Heart left ventricle (tissue), 13 donors: Measurements from ENCODE around the gene NAPA.

Source experiments
- POLR2A ChIP-seq, 2 donors: fragments of 450-650 bp; IDR thresholded peaks; one replicate each; pipeline ENCODE4 v1.6.1; 2017; ENCODE audit warnings: antibody characterized with exemption in 2 of 2, mild to moderate bottlenecking in 2 of 2, moderate library complexity in 2 of 2
- TF ChIP-seq, protein P1 (sequence below), 12 donors: fragments of 200-600 bp; sonication (generic) in 4 of 12; IDR thresholded peaks; one replicate each; pipeline versions ENCODE4 v1.5.0 to v1.8.0; 2018 to 2022; ENCODE audit warnings: antibody characterized with exemption in 12 of 12, mild to moderate bottlenecking in 5 of 12
- donor health status: ischemic (EF 13 %, LVEDD 7.1; RV severe dilation, severe dysfunction).
- donor health status: DM: no; HTN: yes; CAD: no.
- donor health status: DM: no; HTN: no; CAD: no.
- donor health status: ischemic (EF 25% LVEDD 6.9; RV normal size, moderate dysfunction).
- donor health status: ischemic (EF 25% LVEDD 5.7; RV mildly dilated, moderate dysfunction).
- donor health status: ischemic (EF 35%, LVEDD 5.7; RV mildly dilated, moderate dysfunction).
- donor health status: nonischemic (EF 11% LVEDD 7.7; RV severe dilation, severe dysfunction).
- donor health status: DM: yes; HTN: yes; CAD: no.
- donor health status: PGD.
- donor health status: ischemic (EF 29% LVEDD 5.4; RV normal size, mild dysfunction).
- donor health status: nonischemic (EF 23%, LVEDD 6.1; RV moderate dilation, normal function).

DNA sequence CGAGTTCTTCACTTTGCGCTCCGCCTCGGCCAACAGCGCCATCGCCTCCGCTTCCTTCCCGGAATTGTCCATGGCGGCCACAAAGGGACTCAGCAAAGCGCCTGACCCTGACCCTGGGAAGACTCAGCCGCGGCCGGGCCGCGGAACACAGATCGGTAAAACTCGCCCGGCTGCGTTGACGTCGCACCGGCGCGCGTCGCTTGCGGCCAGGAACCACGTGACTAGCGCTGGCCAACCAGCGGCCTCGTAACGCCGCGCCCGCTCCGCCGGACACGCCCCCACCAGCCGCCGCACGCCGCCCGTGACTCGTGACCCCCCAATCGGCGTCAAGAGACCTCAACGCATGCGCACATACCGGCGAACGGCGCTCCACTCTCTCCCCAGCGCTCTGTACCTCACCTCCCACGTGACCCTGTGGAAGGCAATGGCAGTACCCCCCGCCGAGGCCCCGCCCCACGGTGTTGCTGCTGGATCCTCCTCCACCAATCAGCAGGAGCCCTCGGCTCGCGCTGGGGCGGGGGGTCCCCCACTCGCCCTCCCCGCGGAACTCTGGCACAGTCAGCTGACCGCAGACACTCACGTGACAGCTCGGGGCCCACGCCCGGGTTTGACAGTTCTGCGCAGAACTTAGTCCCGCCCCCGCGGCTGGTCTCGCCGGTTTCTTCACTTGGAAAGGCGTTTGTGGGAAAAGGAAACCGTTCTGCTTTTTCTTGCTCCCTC, at the start of gene NAPA:
- TF ChIP-seq, protein P1, sequence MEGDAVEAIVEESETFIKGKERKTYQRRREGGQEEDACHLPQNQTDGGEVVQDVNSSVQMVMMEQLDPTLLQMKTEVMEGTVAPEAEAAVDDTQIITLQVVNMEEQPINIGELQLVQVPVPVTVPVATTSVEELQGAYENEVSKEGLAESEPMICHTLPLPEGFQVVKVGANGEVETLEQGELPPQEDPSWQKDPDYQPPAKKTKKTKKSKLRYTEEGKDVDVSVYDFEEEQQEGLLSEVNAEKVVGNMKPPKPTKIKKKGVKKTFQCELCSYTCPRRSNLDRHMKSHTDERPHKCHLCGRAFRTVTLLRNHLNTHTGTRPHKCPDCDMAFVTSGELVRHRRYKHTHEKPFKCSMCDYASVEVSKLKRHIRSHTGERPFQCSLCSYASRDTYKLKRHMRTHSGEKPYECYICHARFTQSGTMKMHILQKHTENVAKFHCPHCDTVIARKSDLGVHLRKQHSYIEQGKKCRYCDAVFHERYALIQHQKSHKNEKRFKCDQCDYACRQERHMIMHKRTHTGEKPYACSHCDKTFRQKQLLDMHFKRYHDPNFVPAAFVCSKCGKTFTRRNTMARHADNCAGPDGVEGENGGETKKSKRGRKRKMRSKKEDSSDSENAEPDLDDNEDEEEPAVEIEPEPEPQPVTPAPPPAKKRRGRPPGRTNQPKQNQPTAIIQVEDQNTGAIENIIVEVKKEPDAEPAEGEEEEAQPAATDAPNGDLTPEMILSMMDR (IDR thresholded peaks at IDR 0.05), result peak in 1 of 12 donors; percentile 97
- peak; percentile 72 to 90 for TF ChIP-seq POLR2A (IDR thresholded peaks at IDR 0.05)
